GM20431 (cell line): ENCODE measurements around the gene TFEC.
"Not testable (repeated sequence)": the region's sequence is repeated elsewhere in the genome, so short reads cannot be mapped to it uniquely, and the experiment has no call there.

Experiments used
- in situ Hi-C: fragments of 300-500 bp; cut with MseI, MboI; formaldehyde crosslinking; loops from one replicate; pipeline ENCODE4 v1.15.0; 2020; ENCODE audit warnings: low sequenced_read_pairs; ENCODE audit not compliant: unreplicated experiment

The TFEC gene

GRCh38 chr7:116030651-116031276 lies at the start of gene TFEC:
Gene TFEC, minus strand, starts transcription at chr7:116030763. Its CDS starts 46,322 bp downstream, at chr7:115984441.
- in situ Hi-C loops, result no loop called here

- in situ Hi-C loops, result no loop called here
These were observed 45.0 kb upstream of the TFEC start for GRCh38 chr7:116075351-116076145.

GRCh38 chr7:116071629-116072028 lies 41.1 kb upstream of the TFEC start:
- in situ Hi-C loops, result no loop called here

- in situ Hi-C loops, result no loop called here
These were observed 33.6 kb upstream of the TFEC start for GRCh38 chr7:116064179-116064578.

GRCh38 chr7:116062666-116063065 lies 32.1 kb upstream of the TFEC start:
- in situ Hi-C loops, result no loop called here

- in situ Hi-C loops, result no loop called here
These were observed 21.4 kb upstream of the TFEC start for GRCh38 chr7:116052006-116052405.

- in situ Hi-C loops, result not testable (repeated sequence)
These were observed 16.7 kb upstream of the TFEC start for GRCh38 chr7:116047261-116047660.

GRCh38 chr7:116045532-116045931 lies 15.0 kb upstream of the TFEC start:
- in situ Hi-C loops, result no loop called here

- in situ Hi-C loops, result no loop called here
These were observed 11.1 kb upstream of the TFEC start for GRCh38 chr7:116041615-116042014.

GRCh38 chr7:116037401-116037800 lies 6.8 kb upstream of the TFEC start:
- in situ Hi-C loops, result no loop called here

GRCh38 chr7:116034411-116034810 lies 3.8 kb upstream of the TFEC start:
- in situ Hi-C loops, result no loop called here

GRCh38 chr7:116032886-116033285 lies 2.3 kb upstream of the TFEC start:
- in situ Hi-C loops, result no loop called here

- in situ Hi-C loops, result no loop called here
These were observed 1.8 kb downstream of the TFEC start for GRCh38 chr7:116028787-116029186.

GRCh38 chr7:116027786-116028185 lies 2.8 kb downstream of the TFEC start:
- in situ Hi-C loops, result no loop called here

- in situ Hi-C loops, result no loop called here
These were observed 5.4 kb downstream of the TFEC start for GRCh38 chr7:116024826-116025809.

GRCh38 chr7:116021237-116021636 lies 9.3 kb downstream of the TFEC start:
- in situ Hi-C loops, result no loop called here

- in situ Hi-C loops, result no loop called here
These were observed 11.8 kb downstream of the TFEC start for GRCh38 chr7:116018731-116019130.

- in situ Hi-C loops, result no loop called here
These were observed 16.9 kb downstream of the TFEC start for GRCh38 chr7:116013675-116014074.

- in situ Hi-C loops, result no loop called here
These were observed 19.0 kb downstream of the TFEC start for GRCh38 chr7:116011584-116011983.

GRCh38 chr7:116004762-116005161 lies 25.8 kb downstream of the TFEC start:
- in situ Hi-C loops, result not testable (repeated sequence)
